H7 (cell line): Measurements from ENCODE around the gene BANP. TPM values are rescaled to one million over a fixed set of nuclear protein-coding genes. Genes with fewer than 3 reads are reported as not detected.
A peak's percentile ranks its signal among the peaks of the same experiment; 100 is the strongest.

ENCODE experiments used
- DNase-seq: peaks from one replicate; pipeline ENCODE4 v3.0.0; 2012
- H3K27me3 ChIP-seq: 2 replicates; pipeline ENCODE4 v1.6.0; 2011; ENCODE audit warnings: mild to moderate bottlenecking, low read length; ENCODE audit not compliant: control insufficient read depth, insufficient read depth
- H3K36me3 ChIP-seq: replicated peaks from 2 replicates; pipeline ENCODE4 v1.5.1; 2011; ENCODE audit warnings: low read length; ENCODE audit not compliant: control insufficient read depth, insufficient read depth
- H3K4me3 ChIP-seq: 2 replicates; pipeline ENCODE4 v1.5.1; 2011; ENCODE audit warnings: low read depth, mild to moderate bottlenecking, control low read depth, low read length, moderate library complexity; ENCODE audit not compliant: insufficient read depth
- total RNA-seq: library from RNA; depleted of rRNA; stranded (reverse); fragments of >200 nt; shearing (Covaris generic); gene quantifications from 2 replicates; pipeline ENCODE4 v1.2.3, GENCODE V29; 2014

Gene BANP
- total RNA-seq, 1 experiment from 2014 or later = 39.3 TPM

- peaks cover 2% of the 10 kb centered on the region for H3K36me3 ChIP-seq
- DNase-seq = no peak
- no peak overlapping the region for H3K4me3 ChIP-seq
- H3K27me3 ChIP-seq = no peaks in the 10 kb centered on the region
These were observed 110.3 kb downstream of the BANP start for GRCh38 chr16:88061346-88062110.

GRCh38 chr16:88062341-88063210 is 111.3 kb downstream of the BANP start:
- DNase-seq = no peak
- no peaks in the 10 kb centered on the region for H3K27me3 ChIP-seq
- peaks cover 2% of the 10 kb centered on the region for H3K36me3 ChIP-seq
- H3K4me3 ChIP-seq = no peak overlapping the region

- H3K27me3 ChIP-seq = no peaks in the 10 kb centered on the region
- DNase-seq = no peak
- peaks cover 2% of the 10 kb centered on the region for H3K36me3 ChIP-seq
- H3K4me3 ChIP-seq = no peak overlapping the region
These were observed 112.1 kb downstream of the BANP start for GRCh38 chr16:88063211-88063773.

GRCh38 chr16:88064011-88064888 is 113.0 kb downstream of the BANP start:
- DNase-seq = peak; percentile 60
- Histone ChIP-seq H3K36me3 (peaks cover 2% of the 10 kb centered on the region), H3K4me3 (no peak overlapping the region), H3K27me3 (no peaks in the 10 kb centered on the region)

GRCh38 chr16:88064889-88065746 is 113.9 kb downstream of the BANP start:
- H3K36me3 ChIP-seq = peaks cover 1% of the 10 kb centered on the region
- H3K4me3 ChIP-seq = no peak overlapping the region
- peak; percentile 55 for DNase-seq
- no peaks in the 10 kb centered on the region for H3K27me3 ChIP-seq

- no peaks in the 10 kb centered on the region for H3K27me3 ChIP-seq
- peaks cover 1% of the 10 kb centered on the region for H3K36me3 ChIP-seq
- no peak for DNase-seq
- no peak overlapping the region for H3K4me3 ChIP-seq
These were observed 114.5 kb downstream of the BANP start for GRCh38 chr16:88065747-88066142.

GRCh38 chr16:88066234-88066633 is 115.0 kb downstream of the BANP start:
- DNase-seq = no peak
- H3K36me3 ChIP-seq = peaks cover 1% of the 10 kb centered on the region
- H3K27me3 ChIP-seq = no peaks in the 10 kb centered on the region
- H3K4me3 ChIP-seq = no peak overlapping the region

- Histone ChIP-seq H3K4me3 (no peak overlapping the region), H3K36me3 (peaks cover 1% of the 10 kb centered on the region), H3K27me3 (no peaks in the 10 kb centered on the region)
- DNase-seq = no peak
These were observed 115.7 kb downstream of the BANP start for GRCh38 chr16:88066680-88067529.

- no peak for DNase-seq
- H3K36me3 ChIP-seq = peaks cover 1% of the 10 kb centered on the region
- H3K4me3 ChIP-seq = no peak overlapping the region
- H3K27me3 ChIP-seq = no peaks in the 10 kb centered on the region
These were observed 116.5 kb downstream of the BANP start for GRCh38 chr16:88067530-88068411.

- H3K27me3 ChIP-seq = no peaks in the 10 kb centered on the region
- H3K36me3 ChIP-seq = peaks cover 1% of the 10 kb centered on the region
- no peak overlapping the region for H3K4me3 ChIP-seq
- DNase-seq = peak; percentile 79
These were observed 117.5 kb downstream of the BANP start for GRCh38 chr16:88068476-88069396.

GRCh38 chr16:88069397-88070168 is 118.3 kb downstream of the BANP start:
- peak; percentile 65 for DNase-seq
- H3K4me3 ChIP-seq = no peak overlapping the region
- H3K27me3 ChIP-seq = no peaks in the 10 kb centered on the region
- H3K36me3 ChIP-seq = peaks cover 3% of the 10 kb centered on the region
